Keratinocyte (primary cell): ENCODE results near the gene RLBP1.

Experiments
- CTCF ChIP-seq, 3 experiments: IDR thresholded peaks in 1 of 3; conservative IDR thresholded peaks in 1 of 3; optimal IDR thresholded peaks in 1 of 3; 2 replicates in 2 of 3; 3 replicates in 1 of 3; pipeline versions ENCODE3 to v1.5.1; 2011; ENCODE audit warnings: low read length in 3 of 3, mild to moderate bottlenecking in 3 of 3, moderate library complexity in 2 of 3, control low read depth in 1 of 3, inconsistent platforms in 1 of 3; ENCODE audit not compliant: insufficient read depth in 2 of 3; ENCODE audit errors: extremely low read depth in 1 of 3
- EZH2 ChIP-seq: IDR thresholded peaks from one replicate; pipeline ENCODE4 v1.6.1; 2012; ENCODE audit warnings: inconsistent platforms, mild to moderate bottlenecking, low read length, moderate library complexity

DNA sequence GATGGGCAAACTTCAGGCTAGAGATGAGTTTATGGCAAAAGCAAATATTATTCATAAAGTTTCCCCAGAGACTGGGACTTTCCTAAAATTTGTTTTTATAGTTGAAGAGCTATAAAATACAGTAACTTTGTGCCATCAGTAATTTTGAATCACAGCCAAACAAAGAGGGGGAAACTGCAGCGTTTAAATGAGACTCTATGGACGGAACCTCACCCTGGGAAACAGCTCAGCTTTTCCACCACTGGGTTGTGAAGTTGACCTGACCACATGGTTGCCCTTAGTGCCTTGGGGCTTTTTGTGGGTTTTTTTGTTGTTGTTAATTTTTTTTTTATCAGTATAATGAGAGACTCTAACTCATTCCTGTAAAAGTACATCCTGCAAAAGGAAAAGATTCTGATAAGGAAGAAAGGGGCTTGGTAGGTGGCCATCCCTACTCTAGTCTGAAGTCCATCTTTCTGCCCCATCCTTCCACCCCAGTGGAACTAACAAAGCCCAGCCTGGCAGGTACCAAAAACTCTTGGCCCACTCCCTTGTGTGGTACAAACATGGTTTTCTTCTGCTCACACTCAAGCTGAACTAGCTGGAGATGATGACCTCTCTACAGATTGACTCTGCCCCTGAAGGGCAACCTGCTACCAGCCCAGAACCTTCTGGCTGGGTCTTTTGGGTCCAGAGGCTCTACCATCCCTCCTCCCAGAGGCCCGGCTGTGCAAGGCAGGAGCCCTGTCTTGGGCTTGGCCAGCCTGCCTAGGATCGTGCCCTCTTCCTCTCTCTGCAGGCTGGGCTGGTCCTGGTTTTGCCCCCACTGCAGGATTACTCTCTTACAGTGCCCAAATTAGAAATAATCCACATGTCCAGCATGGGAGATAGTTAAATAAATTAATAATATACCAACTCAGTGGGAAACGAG lies 41.2 kb downstream of the RLBP1 start:
- TF ChIP-seq CTCF (optimal IDR thresholded peaks at IDR 0.05 in 1 of 3, IDR thresholded peaks at IDR 0.05 in 1 of 3, conservative IDR thresholded peaks at IDR 0.05 in 1 of 3; ENCODE audit: extremely low read depth in 1 of 3, insufficient read depth in 2 of 3, low read length in 3 of 3) (no peak), EZH2 (no peak)
